PC-3 (cell line): ENCODE measurements around the gene ZNF860. TPM values are rescaled to one million over a fixed set of nuclear protein-coding genes. Genes with fewer than 3 reads are reported as not detected.

Source experiments
- ATAC-seq: fragments of 200-7000 bp; cut with Tn5 transposase; 2 replicates; pipeline ENCODE4 v1.9.1; 2020; ENCODE audit warnings: mild to moderate bottlenecking, moderate library complexity
- BruUV-seq: library from RNA; stranded (reverse); fragments of 400-500 nt; replicated peaks from 2 replicates; lab custom pipeline; 2021; lab: Mats Ljungman, UMichigan
- CTCF ChIA-PET: fragments of 300-600 bp; sonication (Branson Sonifier 250); formaldehyde crosslinking; loops from one replicate; lab custom pipeline; 2022; ENCODE audit warnings: antibody characterized with exemption; lab: Charles Lee
- POLR2A ChIA-PET: fragments of 300-600 bp; sonication (Branson Sonifier 250); formaldehyde crosslinking; loops from one replicate; lab custom pipeline; 2022; ENCODE audit warnings: antibody characterized with exemption; ENCODE audit not compliant: unreplicated experiment; lab: Charles Lee
- DNase-seq: peaks from one replicate; pipeline ENCODE4 v3.0.0-alpha.2; 2015
- H2AFZ ChIP-seq: fragments of 300-600 bp; sonication (generic); 2 replicates; pipeline ENCODE4 v1.6.0; 2016; ENCODE audit warnings: antibody characterized with exemption, low read length
- H3F3A ChIP-seq: fragments of 300-600 bp; sonication (generic); one replicate; pipeline ENCODE4 v1.6.0; 2017; ENCODE audit warnings: antibody characterized with exemption, low read length, control low read depth, mild to moderate bottlenecking; ENCODE audit not compliant: unreplicated experiment
- H3K27ac ChIP-seq: fragments of 300-600 bp; sonication (generic); 2 replicates; pipeline ENCODE4 v1.5.1; 2016; ENCODE audit warnings: mild to moderate bottlenecking, low read length
- H3K27me3 ChIP-seq: fragments of 300-600 bp; sonication (generic); 2 replicates; pipeline ENCODE4 v1.6.1; 2016; ENCODE audit warnings: low read length, mixed read lengths
- H3K36me3 ChIP-seq: fragments of 300-600 bp; sonication (generic); 2 replicates; pipeline ENCODE4 v1.6.1; 2016; ENCODE audit warnings: low read depth, mixed run types, low read length, mixed read lengths
- H3K4me1 ChIP-seq: fragments of 300-600 bp; sonication (generic); 2 replicates; pipeline ENCODE4 v1.5.1; 2016; ENCODE audit warnings: low read length; ENCODE audit not compliant: insufficient read depth
- H3K4me2 ChIP-seq: fragments of 300-600 bp; sonication (generic); 2 replicates; pipeline ENCODE4 v1.6.0; 2016; ENCODE audit warnings: low read length
- H3K4me3 ChIP-seq: fragments of 300-600 bp; sonication (generic); 2 replicates; pipeline ENCODE4 v1.5.1; 2016; ENCODE audit warnings: mild to moderate bottlenecking, low read length, mixed read lengths
- H3K79me2 ChIP-seq: fragments of 300-600 bp; sonication (generic); 2 replicates; pipeline ENCODE4 v1.6.1; 2017; ENCODE audit warnings: low read length, mixed read lengths
- H3K9ac ChIP-seq: fragments of 300-600 bp; sonication (generic); 2 replicates; pipeline ENCODE4 v1.6.0; 2016; ENCODE audit warnings: mild to moderate bottlenecking, low read length
- H3K9me2 ChIP-seq: fragments of 300-600 bp; sonication (generic); replicated peaks from 2 replicates; pipeline ENCODE4 v1.6.1; 2016; ENCODE audit warnings: mixed run types, low read length, mixed read lengths
- H3K9me3 ChIP-seq: fragments of 300-600 bp; sonication (generic); 2 replicates; pipeline ENCODE4 v1.6.1; 2016; ENCODE audit warnings: low read length, mixed read lengths
- H4K20me1 ChIP-seq: fragments of 300-600 bp; sonication (generic); 2 replicates; pipeline ENCODE4 v1.6.1; 2016; ENCODE audit warnings: low read length, mixed read lengths
- EZH2 ChIP-seq: fragments of 300-600 bp; sonication (generic); IDR thresholded peaks from one replicate; pipeline ENCODE4 v1.6.1; 2017; ENCODE audit warnings: antibody characterized with exemption, mild to moderate bottlenecking, low read length; ENCODE audit not compliant: unreplicated experiment
- EZH2phosphoT487 ChIP-seq: fragments of 300-600 bp; sonication (generic); IDR thresholded peaks from 2 replicates; pipeline ENCODE4 v1.6.1; 2018; ENCODE audit warnings: mild to moderate bottlenecking, antibody characterized with exemption, low read length, borderline replicate concordance
- intact Hi-C: fragments of 100-400 bp; cut with micrococcal nuclease; formaldehyde crosslinking; loops from 2 replicates; pipeline ENCODE4 v1.9.0; 2023
- total RNA-seq: library from RNA; depleted of rRNA; stranded (reverse); fragments of >200 nt; gene quantifications from 2 replicates; pipeline ENCODE4 v1.2.3, GENCODE V29; 2014
- TF ChIP-seq, protein P1 (sequence below): fragments of 300-600 bp; sonication (generic); conservative IDR thresholded peaks from 2 replicates; pipeline ENCODE4 v1.5.1; 2017; ENCODE audit warnings: antibody characterized with exemption, low read depth, mild to moderate bottlenecking, low read length

Gene ZNF860
- total RNA-seq, 1 experiment from 2014 or later, result 10.5 TPM

DNA sequence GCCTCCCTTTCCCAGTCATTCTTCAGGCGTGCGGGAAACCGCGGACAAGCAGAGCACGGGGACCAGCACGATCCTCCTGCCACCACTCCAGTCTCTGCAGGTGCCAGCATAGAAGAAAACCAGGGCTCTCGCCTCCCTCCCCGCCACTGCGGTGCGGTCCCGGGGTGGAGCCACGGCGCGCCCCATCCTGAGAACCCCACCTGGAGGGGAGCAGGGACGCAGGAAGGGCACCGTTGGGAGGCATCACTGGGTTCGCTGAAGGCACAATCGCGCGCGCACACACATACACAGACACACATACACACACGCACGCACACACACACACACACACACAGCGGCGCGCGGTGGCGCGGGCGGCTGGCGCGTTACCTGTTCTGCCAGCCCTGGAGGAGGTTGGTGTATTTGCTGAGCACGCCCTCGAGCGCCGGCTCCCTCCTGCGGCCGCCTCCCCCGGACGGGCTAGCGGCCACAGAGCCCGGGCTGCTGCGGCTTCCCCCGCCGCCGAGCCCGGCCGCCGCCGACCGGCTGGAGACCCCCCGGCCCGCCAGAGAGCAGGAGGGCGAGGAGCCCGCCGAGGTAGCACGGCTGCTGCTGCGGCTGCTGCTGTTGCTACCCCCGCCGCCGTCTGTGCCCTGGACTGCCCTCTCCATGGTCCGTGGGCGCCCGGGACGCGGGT lies 882 bp upstream of the ZNF860 start:
- peak overlapping the region; percentile 90 for H3K4me2 ChIP-seq
- peaks cover 12% of the 10 kb centered on the region; the same call in 1 of the 2 replicates for H3K36me3 ChIP-seq
- peaks cover 79% of the 10 kb centered on the region for H3K79me2 ChIP-seq
- no peaks in the 10 kb centered on the region for H3F3A ChIP-seq
- DNase-seq (peak; percentile 71), ATAC-seq (peak; percentile 42)
- no TSS peak for BruUV-seq
- TF ChIP-seq EZH2 (no peak), EZH2phosphoT487 (peak; percentile 74)
- TF ChIP-seq, protein P1, sequence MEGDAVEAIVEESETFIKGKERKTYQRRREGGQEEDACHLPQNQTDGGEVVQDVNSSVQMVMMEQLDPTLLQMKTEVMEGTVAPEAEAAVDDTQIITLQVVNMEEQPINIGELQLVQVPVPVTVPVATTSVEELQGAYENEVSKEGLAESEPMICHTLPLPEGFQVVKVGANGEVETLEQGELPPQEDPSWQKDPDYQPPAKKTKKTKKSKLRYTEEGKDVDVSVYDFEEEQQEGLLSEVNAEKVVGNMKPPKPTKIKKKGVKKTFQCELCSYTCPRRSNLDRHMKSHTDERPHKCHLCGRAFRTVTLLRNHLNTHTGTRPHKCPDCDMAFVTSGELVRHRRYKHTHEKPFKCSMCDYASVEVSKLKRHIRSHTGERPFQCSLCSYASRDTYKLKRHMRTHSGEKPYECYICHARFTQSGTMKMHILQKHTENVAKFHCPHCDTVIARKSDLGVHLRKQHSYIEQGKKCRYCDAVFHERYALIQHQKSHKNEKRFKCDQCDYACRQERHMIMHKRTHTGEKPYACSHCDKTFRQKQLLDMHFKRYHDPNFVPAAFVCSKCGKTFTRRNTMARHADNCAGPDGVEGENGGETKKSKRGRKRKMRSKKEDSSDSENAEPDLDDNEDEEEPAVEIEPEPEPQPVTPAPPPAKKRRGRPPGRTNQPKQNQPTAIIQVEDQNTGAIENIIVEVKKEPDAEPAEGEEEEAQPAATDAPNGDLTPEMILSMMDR, result peak; percentile 19; the same call in 1 of the 2 replicates
- no peaks in the 10 kb centered on the region for H3K9me2 ChIP-seq
- H4K20me1 ChIP-seq, result peaks cover 29% of the 10 kb centered on the region
- peak overlapping the region; percentile 89 for H3K4me3 ChIP-seq
- peak overlapping the region; percentile 65; the same call in 1 of the 2 replicates for H2AFZ ChIP-seq
- no peaks in the 10 kb centered on the region for H3K9me3 ChIP-seq
- ChIA-PET CTCF (interaction anchor here (1.2 kb wide), 1 partner anchor 130 kb away, joined by 3 read pairs; no protein-coding TSS in a partner anchor), POLR2A (interaction anchor here (0.7 kb wide), 1 partner anchor 19 kb away, joined by 3 read pairs; no protein-coding TSS in a partner anchor)
- peak overlapping the region; percentile 87 for H3K27ac ChIP-seq
- peaks cover 56% of the 10 kb centered on the region for H3K4me1 ChIP-seq
- H3K9ac ChIP-seq, result peak overlapping the region; percentile 88
- intact Hi-C loops, result loop anchor here (1.0 to 2.0 kb wide), 5 partner anchors 12 to 125 kb away; no protein-coding TSS in a partner anchor
- H3K27me3 ChIP-seq, result no peaks in the 10 kb centered on the region

DNA sequence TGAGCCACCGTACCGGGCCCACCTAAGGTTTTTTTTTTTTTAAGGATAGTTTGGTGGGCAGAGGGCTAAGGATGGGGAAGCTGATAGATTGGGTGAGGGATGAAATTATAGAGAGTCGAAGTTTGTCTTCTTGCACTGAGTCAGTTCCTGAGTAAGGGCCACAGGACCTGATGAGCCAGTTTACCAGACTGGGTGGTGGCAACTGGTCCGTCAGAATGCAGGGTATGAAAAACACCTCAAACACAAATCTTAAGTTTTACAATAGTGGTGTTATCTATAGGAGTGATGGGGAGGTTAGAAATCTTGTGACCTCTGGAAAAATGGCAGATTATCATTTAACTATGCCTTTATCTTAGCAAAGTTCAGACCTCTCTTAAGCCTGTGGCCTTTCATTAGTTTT lies 2.8 kb downstream of the ZNF860 start:
- intact Hi-C loops, result no loop called here

More for the DNA sequence above, 2.8 kb downstream of the ZNF860 start:
- peaks cover 32% of the 10 kb centered on the region for H3K36me3 ChIP-seq
- H3K9me2 ChIP-seq, result no peaks in the 10 kb centered on the region
- H3K9ac ChIP-seq, result no peak overlapping the region
- BruUV-seq, result no TSS peak
- no peaks in the 10 kb centered on the region for H3K27me3 ChIP-seq
- H3F3A ChIP-seq, result no peaks in the 10 kb centered on the region
- H3K4me3 ChIP-seq, result peak overlapping the region; percentile 47
- peak; percentile 77 for DNase-seq
- peaks cover 36% of the 10 kb centered on the region for H3K4me1 ChIP-seq
- ChIA-PET CTCF (no interaction called here), POLR2A (interaction anchor here (0.6 kb wide), 1 partner anchor 48 kb away, joined by 3 read pairs; no protein-coding TSS in a partner anchor)
- ATAC-seq, result no peak
- peaks cover 4% of the 10 kb centered on the region; the same call in 1 of the 2 replicates for H4K20me1 ChIP-seq
- peak overlapping the region; percentile 53 for H3K27ac ChIP-seq
- peaks cover 15% of the 10 kb centered on the region; the same call in 1 of the 2 replicates for H3K9me3 ChIP-seq
- H3K79me2 ChIP-seq, result peaks cover 46% of the 10 kb centered on the region
- TF ChIP-seq EZH2, result no peak
- TF ChIP-seq, protein P1, result no peak
- no peak for TF ChIP-seq EZH2phosphoT487
- H2AFZ ChIP-seq, result no peak overlapping the region
- peak overlapping the region; percentile 90 for H3K4me2 ChIP-seq
